Measurements from ENCODE around the gene SMTNL1.

SMTNL1 gene

GRCh38 chr11:57545883-57546282 is 8.5 kb downstream of the SMTNL1 start:
- no peak for DNase-seq

GRCh38 chr11:57546451-57546850 is 9.1 kb downstream of the SMTNL1 start:
- DNase-seq, result no peak

- DNase-seq, result peak; percentile 17
These were observed 9.6 kb downstream of the SMTNL1 start for GRCh38 chr11:57546869-57547475.

GRCh38 chr11:57547854-57548377 is 10.5 kb downstream of the SMTNL1 start:
- DNase-seq, result no peak

- no peak for DNase-seq
These were observed 12.6 kb downstream of the SMTNL1 start for GRCh38 chr11:57549983-57550382.

GRCh38 chr11:57551941-57552340 is 14.5 kb downstream of the SMTNL1 start:
- DNase-seq, result no peak

GRCh38 chr11:57552479-57552878 is 15.1 kb downstream of the SMTNL1 start:
- no peak for DNase-seq

GRCh38 chr11:57555393-57555792 is 18.0 kb downstream of the SMTNL1 start:
- no peak for DNase-seq

- DNase-seq, result no peak
These were observed 18.6 kb downstream of the SMTNL1 start for GRCh38 chr11:57556041-57556440.

GRCh38 chr11:57560146-57560545 is 22.8 kb downstream of the SMTNL1 start:
- DNase-seq, result no peak

GRCh38 chr11:57562596-57562995 is 25.2 kb downstream of the SMTNL1 start:
- no peak for DNase-seq

- peak; percentile 32 for DNase-seq
These were observed 28.9 kb downstream of the SMTNL1 start for GRCh38 chr11:57566005-57566904.

GRCh38 chr11:57566905-57567514 is 29.6 kb downstream of the SMTNL1 start:
- no peak for DNase-seq

GRCh38 chr11:57567515-57568329 is 30.3 kb downstream of the SMTNL1 start, which contains the start of gene UBE2L6:
Gene UBE2L6, minus strand, starts transcription at chr11:57567672. Its CDS starts 61 bp downstream, at chr11:57567611.
- no peak for DNase-seq

- DNase-seq, result peak; percentile 37
These were observed 31.0 kb downstream of the SMTNL1 start for GRCh38 chr11:57568330-57568766.

- no peak for DNase-seq
These were observed 34.2 kb downstream of the SMTNL1 start for GRCh38 chr11:57571606-57572005.

- no peak for DNase-seq
These were observed 36.7 kb downstream of the SMTNL1 start for GRCh38 chr11:57574061-57574460.

GRCh38 chr11:57584341-57584740 is 46.9 kb downstream of the SMTNL1 start:
- DNase-seq, result no peak

- no peak for DNase-seq
These were observed 47.9 kb downstream of the SMTNL1 start for GRCh38 chr11:57585301-57585700.

- no peak for DNase-seq
These were observed 49.4 kb downstream of the SMTNL1 start for GRCh38 chr11:57586711-57587245.

GRCh38 chr11:57588046-57588710 is 50.8 kb downstream of the SMTNL1 start:
- no peak for DNase-seq
